Endothelial cell (in vitro differentiated cells): ENCODE results near the gene PDE1C. TPM values are rescaled to one million over a fixed set of nuclear protein-coding genes. Genes with fewer than 3 reads are reported as not detected.

Experiments
- DNase-seq: peaks from one replicate; pipeline ENCODE4 v3.0.0; 2021; ENCODE audit warnings: low spot score
- H3K27ac Mint-ChIP-seq: one replicate; pipeline ENCODE4 v1.8.0; 2021; ENCODE audit warnings: mixed read lengths, inconsistent platforms; ENCODE audit not compliant: unreplicated experiment
- H3K27me3 Mint-ChIP-seq: one replicate; pipeline ENCODE4 v1.8.0; 2021; ENCODE audit warnings: mild to moderate bottlenecking, moderate library complexity, mixed read lengths, inconsistent platforms; ENCODE audit not compliant: unreplicated experiment
- H3K36me3 Mint-ChIP-seq: one replicate; pipeline ENCODE4 v1.8.0; 2021; ENCODE audit warnings: mild to moderate bottlenecking, low read depth, mixed read lengths, inconsistent platforms; ENCODE audit not compliant: unreplicated experiment
- H3K4me1 Mint-ChIP-seq: one replicate; pipeline ENCODE4 v1.8.0; 2021; ENCODE audit warnings: mild to moderate bottlenecking, mixed read lengths, inconsistent platforms; ENCODE audit not compliant: unreplicated experiment
- H3K4me3 Mint-ChIP-seq: one replicate; pipeline ENCODE4 v1.8.0; 2021; ENCODE audit warnings: mild to moderate bottlenecking, mixed read lengths, inconsistent platforms; ENCODE audit not compliant: unreplicated experiment
- H3K9me3 Mint-ChIP-seq: one replicate; pipeline ENCODE4 v1.8.0; 2021; ENCODE audit warnings: mixed read lengths, inconsistent platforms; ENCODE audit not compliant: unreplicated experiment
- total RNA-seq: library from RNA; stranded (reverse); fragmentation: NEBNext Ultra II Directional; extraction: Animal tissue kit (Norgen Biotek cat#: 25700); gene quantifications from one replicate; pipeline ENCODE4 v1.2.1, GENCODE V29; 2021; ENCODE audit not compliant: unreplicated experiment
- TF ChIP-seq, protein P1 (sequence below): fragments of 200-600 bp; sonication (generic); IDR thresholded peaks from one replicate; pipeline ENCODE4 v1.5.0; 2021; ENCODE audit warnings: antibody characterized with exemption; ENCODE audit not compliant: unreplicated experiment

Gene PDE1C
- total RNA-seq, 1 donor from 2014 or later = 2.9 TPM

DNA sequence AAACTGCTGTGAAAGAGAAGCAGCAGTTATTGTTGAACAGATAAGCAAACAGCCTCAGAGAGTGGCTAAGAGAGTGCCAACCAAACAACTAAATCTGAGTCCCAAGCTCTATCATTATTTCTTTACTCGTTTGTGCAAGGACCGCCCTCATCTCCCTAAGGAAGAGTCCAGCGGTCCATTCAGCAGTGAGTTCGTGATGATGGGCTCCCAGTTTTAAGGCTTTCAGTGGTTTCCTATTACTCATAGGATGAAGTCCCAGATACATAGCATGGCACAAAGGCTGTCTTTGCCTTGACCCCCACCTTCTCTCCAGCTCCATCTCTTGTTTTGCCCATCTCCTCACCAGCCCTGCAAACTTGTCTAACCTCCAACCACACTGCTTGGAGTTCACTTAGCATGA lies 24.3 kb upstream of the PDE1C start:
- TF ChIP-seq, protein P1, sequence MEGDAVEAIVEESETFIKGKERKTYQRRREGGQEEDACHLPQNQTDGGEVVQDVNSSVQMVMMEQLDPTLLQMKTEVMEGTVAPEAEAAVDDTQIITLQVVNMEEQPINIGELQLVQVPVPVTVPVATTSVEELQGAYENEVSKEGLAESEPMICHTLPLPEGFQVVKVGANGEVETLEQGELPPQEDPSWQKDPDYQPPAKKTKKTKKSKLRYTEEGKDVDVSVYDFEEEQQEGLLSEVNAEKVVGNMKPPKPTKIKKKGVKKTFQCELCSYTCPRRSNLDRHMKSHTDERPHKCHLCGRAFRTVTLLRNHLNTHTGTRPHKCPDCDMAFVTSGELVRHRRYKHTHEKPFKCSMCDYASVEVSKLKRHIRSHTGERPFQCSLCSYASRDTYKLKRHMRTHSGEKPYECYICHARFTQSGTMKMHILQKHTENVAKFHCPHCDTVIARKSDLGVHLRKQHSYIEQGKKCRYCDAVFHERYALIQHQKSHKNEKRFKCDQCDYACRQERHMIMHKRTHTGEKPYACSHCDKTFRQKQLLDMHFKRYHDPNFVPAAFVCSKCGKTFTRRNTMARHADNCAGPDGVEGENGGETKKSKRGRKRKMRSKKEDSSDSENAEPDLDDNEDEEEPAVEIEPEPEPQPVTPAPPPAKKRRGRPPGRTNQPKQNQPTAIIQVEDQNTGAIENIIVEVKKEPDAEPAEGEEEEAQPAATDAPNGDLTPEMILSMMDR = no peak
- H3K27ac Mint-ChIP-seq = no peak overlapping the region
- DNase-seq = no peak
- no peaks in the 10 kb centered on the region for H3K36me3 Mint-ChIP-seq
- peaks cover 6% of the 10 kb centered on the region for H3K4me1 Mint-ChIP-seq
- no peak overlapping the region for H3K4me3 Mint-ChIP-seq
- no peaks in the 10 kb centered on the region for H3K9me3 Mint-ChIP-seq
- peaks cover 7% of the 10 kb centered on the region for H3K27me3 Mint-ChIP-seq

DNA sequence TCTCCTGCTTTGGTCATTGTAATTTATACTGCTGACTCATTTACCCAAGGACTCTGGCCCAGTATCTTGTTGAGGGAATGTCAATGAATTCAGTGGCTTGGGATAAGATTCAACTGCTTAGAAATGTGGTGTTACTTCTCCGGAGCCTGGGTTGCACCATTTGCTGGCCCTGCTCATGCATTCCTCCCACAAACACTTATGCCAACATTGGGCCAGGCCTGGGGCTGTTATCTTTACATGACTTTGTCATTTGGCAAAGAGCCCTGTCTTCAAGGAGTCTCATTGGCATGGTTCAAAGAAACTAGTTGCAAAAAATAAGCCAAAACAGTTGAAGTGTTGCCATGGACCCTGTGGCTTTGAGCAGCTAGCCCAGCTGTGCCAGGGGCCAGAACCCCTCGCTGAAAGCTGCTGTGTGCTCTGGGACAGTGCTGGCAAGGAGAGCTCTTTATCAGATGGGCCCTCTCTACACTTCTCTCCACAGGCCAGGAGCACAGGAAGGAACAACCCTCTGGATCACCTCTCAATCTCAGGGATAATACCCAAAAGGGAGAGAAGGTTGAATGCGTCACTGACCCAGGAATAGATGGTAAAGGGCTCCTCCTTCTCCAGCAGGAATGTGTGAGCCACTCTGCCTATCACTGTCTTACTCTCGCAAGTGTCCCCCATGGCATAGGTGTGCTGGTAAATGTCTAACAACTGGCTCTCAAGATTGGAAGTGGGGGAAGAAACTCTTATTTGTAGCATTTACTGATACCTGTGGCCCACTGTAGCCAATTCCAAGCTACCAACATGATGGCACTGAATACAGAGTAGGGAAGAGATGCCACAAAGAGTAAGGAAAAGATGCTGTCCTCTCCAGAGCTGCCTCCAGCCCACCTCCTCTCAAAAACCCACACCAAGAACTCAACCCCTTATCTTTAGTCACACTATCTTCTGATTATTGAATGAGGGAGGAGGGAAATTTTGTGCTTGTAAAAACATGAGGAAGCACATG lies 23.5 kb upstream of the PDE1C start:
- peaks cover 6% of the 10 kb centered on the region for H3K4me1 Mint-ChIP-seq
- peaks cover 7% of the 10 kb centered on the region for H3K27me3 Mint-ChIP-seq
- H3K4me3 Mint-ChIP-seq = no peak overlapping the region
- H3K27ac Mint-ChIP-seq = no peak overlapping the region
- DNase-seq = no peak
- H3K36me3 Mint-ChIP-seq = no peaks in the 10 kb centered on the region
- TF ChIP-seq, protein P1 = no peak
- no peaks in the 10 kb centered on the region for H3K9me3 Mint-ChIP-seq

DNA sequence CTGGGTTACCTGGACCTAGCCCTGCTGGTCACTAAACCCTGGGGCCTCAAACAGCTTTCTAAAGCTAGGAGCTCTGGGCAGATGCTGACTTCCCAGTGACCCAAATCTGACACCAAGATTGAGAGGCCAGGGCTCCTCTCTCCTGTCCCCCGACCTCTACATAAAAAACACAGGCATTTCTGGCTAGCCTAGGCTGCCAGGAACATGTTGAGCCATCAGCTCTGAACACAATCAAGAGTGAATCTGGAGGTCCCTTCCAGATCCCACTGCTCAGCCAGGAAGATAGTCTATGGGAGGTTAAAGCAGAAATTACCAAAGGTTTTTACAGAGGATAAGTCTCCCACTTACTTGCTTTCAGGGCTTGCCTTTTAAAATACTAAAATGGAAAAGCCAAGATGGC lies 22.1 kb upstream of the PDE1C start:
- H3K4me1 Mint-ChIP-seq = peaks cover 6% of the 10 kb centered on the region
- no peak overlapping the region for H3K27ac Mint-ChIP-seq
- no peak for DNase-seq
- H3K9me3 Mint-ChIP-seq = no peaks in the 10 kb centered on the region
- no peaks in the 10 kb centered on the region for H3K36me3 Mint-ChIP-seq
- no peak overlapping the region for H3K4me3 Mint-ChIP-seq
- peaks cover 7% of the 10 kb centered on the region for H3K27me3 Mint-ChIP-seq
- TF ChIP-seq, protein P1 = no peak

DNA sequence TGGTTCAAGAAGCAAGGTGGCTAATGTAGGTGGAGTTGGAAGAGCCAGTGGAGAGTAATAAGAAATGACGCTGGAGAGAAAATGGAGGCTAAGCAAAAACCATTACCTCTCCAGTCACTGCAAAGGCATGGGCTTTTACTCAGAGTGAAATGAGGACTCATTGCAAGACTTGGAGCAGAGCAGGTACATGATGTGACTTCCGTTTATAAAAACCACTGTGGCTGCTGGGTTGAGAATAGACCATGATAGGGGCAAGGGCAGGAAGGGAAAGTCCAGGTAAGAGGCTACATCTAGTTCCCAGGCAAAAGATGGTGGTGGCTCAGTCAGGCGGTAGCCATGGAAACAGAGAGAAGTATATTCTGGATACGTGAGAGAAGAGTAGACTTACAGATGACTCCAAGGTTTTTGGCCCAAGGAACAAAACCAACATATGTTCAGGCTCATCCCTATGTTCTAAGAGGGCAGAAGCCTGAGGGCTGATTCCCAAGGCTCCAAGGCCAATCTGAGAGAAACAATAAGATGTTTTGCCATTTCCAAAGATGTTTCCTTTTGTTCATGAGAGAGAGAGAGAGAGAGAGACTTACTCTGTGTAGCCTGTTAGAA lies 21.5 kb upstream of the PDE1C start:
- Mint-ChIP-seq H3K27ac (no peak overlapping the region), H3K4me3 (no peak overlapping the region), H3K27me3 (peaks cover 7% of the 10 kb centered on the region), H3K9me3 (no peaks in the 10 kb centered on the region), H3K4me1 (peaks cover 6% of the 10 kb centered on the region), H3K36me3 (no peaks in the 10 kb centered on the region)
- no peak for DNase-seq
- TF ChIP-seq, protein P1 = no peak

DNA sequence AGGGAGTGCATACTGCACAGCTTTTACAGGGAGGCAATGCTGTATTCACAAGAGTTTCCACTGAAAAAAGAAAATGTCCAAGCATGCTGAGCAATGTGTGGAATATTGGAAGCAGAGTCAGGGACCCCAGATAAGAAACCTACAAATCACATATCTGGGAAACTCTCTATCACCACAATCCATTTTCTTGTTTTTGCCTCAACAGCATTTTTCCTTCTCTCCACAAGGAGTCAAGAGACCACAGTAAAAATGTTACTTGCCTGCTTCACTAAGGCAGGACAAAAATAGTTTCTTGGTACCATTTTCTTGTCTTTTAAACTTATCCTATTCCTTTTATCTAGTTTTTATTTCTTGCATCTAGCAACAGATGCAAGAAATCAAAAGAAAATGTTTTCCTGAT lies 19.5 kb upstream of the PDE1C start:
- H3K9me3 Mint-ChIP-seq = no peaks in the 10 kb centered on the region
- DNase-seq = no peak
- no peak overlapping the region for H3K27ac Mint-ChIP-seq
- TF ChIP-seq, protein P1 = no peak
- peaks cover 6% of the 10 kb centered on the region for H3K4me1 Mint-ChIP-seq
- peaks cover 5% of the 10 kb centered on the region for H3K27me3 Mint-ChIP-seq
- H3K4me3 Mint-ChIP-seq = no peak overlapping the region
- H3K36me3 Mint-ChIP-seq = no peaks in the 10 kb centered on the region
